Measurements from ENCODE around the gene SDSL.

SDSL gene

GRCh38 chr12:113396828-113397496 is 25.2 kb upstream of the SDSL start:
- Histone ChIP-seq H4K20me1 (ENCODE audit: insufficient read depth) (no peaks in the 10 kb centered on the region), H2AFZ (ENCODE audit: low read depth) (no peak overlapping the region), H3K27ac (no peak overlapping the region), H3K4me1 (ENCODE audit: low read depth, poor library complexity, severe bottlenecking) (no peaks in the 10 kb centered on the region), H3K4me3 (IDR thresholded peaks at IDR 0.05; ENCODE audit: insufficient read depth, low read depth, low read length) (no peak overlapping the region), H3K4me2 (no peak overlapping the region), H3K79me2 (ENCODE audit: insufficient read depth, low read depth) (no peaks in the 10 kb centered on the region), H3K27me3 (ENCODE audit: insufficient read depth, low read depth) (no peaks in the 10 kb centered on the region), H3K36me3 (ENCODE audit: insufficient read depth) (no peaks in the 10 kb centered on the region), H3K9ac (no peak overlapping the region)
- TF ChIP-seq CTCF (conservative IDR thresholded peaks at IDR 0.05; ENCODE audit: low read depth, low read length) = no peak

- Histone ChIP-seq H3K4me1 (ENCODE audit: low read depth, poor library complexity, severe bottlenecking) (no peaks in the 10 kb centered on the region), H4K20me1 (ENCODE audit: insufficient read depth) (no peaks in the 10 kb centered on the region), H3K4me2 (no peak overlapping the region)
Observed at GRCh38 chr12:113397497-113398197, 24.5 kb upstream of the SDSL start.

GRCh38 chr12:113398346-113399290 is 23.6 kb upstream of the SDSL start:
- Histone ChIP-seq H3K4me3 (IDR thresholded peaks at IDR 0.05; ENCODE audit: insufficient read depth, low read depth, low read length) (no peak overlapping the region), H2AFZ (ENCODE audit: low read depth) (no peak overlapping the region), H3K4me2 (no peak overlapping the region), H3K79me2 (ENCODE audit: insufficient read depth, low read depth) (no peaks in the 10 kb centered on the region), H3K4me1 (ENCODE audit: low read depth, poor library complexity, severe bottlenecking) (no peaks in the 10 kb centered on the region), H3K36me3 (ENCODE audit: insufficient read depth) (no peaks in the 10 kb centered on the region), H3K27me3 (ENCODE audit: insufficient read depth, low read depth) (no peaks in the 10 kb centered on the region), H3K9ac (no peak overlapping the region), H4K20me1 (ENCODE audit: insufficient read depth) (no peaks in the 10 kb centered on the region), H3K27ac (no peak overlapping the region)
- TF ChIP-seq CTCF (conservative IDR thresholded peaks at IDR 0.05; ENCODE audit: low read depth, low read length) = no peak

More at GRCh38 chr12:113397497-113398197, 24.5 kb upstream of the SDSL start:
- no peaks in the 10 kb centered on the region for H3K79me2 ChIP-seq (ENCODE audit: insufficient read depth, low read depth)
- H3K27me3 ChIP-seq (ENCODE audit: insufficient read depth, low read depth) = no peaks in the 10 kb centered on the region
- no peak overlapping the region for H3K9ac ChIP-seq
- no peak overlapping the region for H3K27ac ChIP-seq
- H3K36me3 ChIP-seq (ENCODE audit: insufficient read depth) = no peaks in the 10 kb centered on the region
- no peak for TF ChIP-seq CTCF (conservative IDR thresholded peaks at IDR 0.05; ENCODE audit: low read depth, low read length)
- H2AFZ ChIP-seq (ENCODE audit: low read depth) = no peak overlapping the region
- no peak overlapping the region for H3K4me3 ChIP-seq (IDR thresholded peaks at IDR 0.05; ENCODE audit: insufficient read depth, low read depth, low read length)

- Histone ChIP-seq H3K27me3 (ENCODE audit: insufficient read depth, low read depth) (no peaks in the 10 kb centered on the region), H3K79me2 (ENCODE audit: insufficient read depth, low read depth) (no peaks in the 10 kb centered on the region), H2AFZ (ENCODE audit: low read depth) (no peak overlapping the region), H3K4me1 (ENCODE audit: low read depth, poor library complexity, severe bottlenecking) (no peaks in the 10 kb centered on the region), H3K9ac (no peak overlapping the region), H4K20me1 (ENCODE audit: insufficient read depth) (no peaks in the 10 kb centered on the region), H3K4me3 (IDR thresholded peaks at IDR 0.05; ENCODE audit: insufficient read depth, low read depth, low read length) (no peak overlapping the region), H3K36me3 (ENCODE audit: insufficient read depth) (no peaks in the 10 kb centered on the region), H3K4me2 (no peak overlapping the region), H3K27ac (no peak overlapping the region)
- no peak for TF ChIP-seq CTCF (conservative IDR thresholded peaks at IDR 0.05; ENCODE audit: low read depth, low read length)
Observed at GRCh38 chr12:113399490-113399889, 22.7 kb upstream of the SDSL start.

Data from KMS-11 (cell line).